Pancreas (tissue), 10 donors: ENCODE measurements around the gene KLHL14. TPM values are rescaled to one million over a fixed set of nuclear protein-coding genes. Genes with fewer than 3 reads are reported as not detected.

Experiments used
- ATAC-seq, 4 donors: fragments of 200-7000 bp; cut with Tn5 transposase; one replicate each; pipeline versions ENCODE4 v1.8.0 to v1.9.1; 2020; ENCODE audit warnings: mild to moderate bottlenecking in 4 of 4, moderate library complexity in 4 of 4
- DNase-seq, 6 donors: peaks; one replicate each; pipeline ENCODE4 v3.0.0-alpha.2; 2020
- FAIRE-seq: peaks from 2 replicates; lab custom pipeline; 2012; peaks lifted over from hg19 to GRCh38; lab: Jason Lieb, UNC
- H3K27ac ChIP-seq, 4 donors: fragments of 200-600 bp; sonication (generic); 1 replicate in 3 of 4; 2 replicates in 1 of 4; pipeline versions ENCODE4 v1.5.0 to v1.8.0; 2020
- H3K27me3 ChIP-seq, 4 donors: fragments of 200-600 bp; one replicate each; pipeline ENCODE4 v1.8.0; 2021
- H3K36me3 ChIP-seq, 3 donors: fragments of 200-600 bp; sonication (generic) in 1 of 3; one replicate each; pipeline versions ENCODE4 v1.5.0 to v1.8.0; 2020 to 2021
- H3K4me1 ChIP-seq, 3 donors: fragments of 200-600 bp; one replicate each; pipeline ENCODE4 v1.8.0; 2021
- H3K4me3 ChIP-seq, 4 donors: fragments of 200-600 bp; sonication (generic) in 2 of 4; one replicate each; pipeline versions ENCODE4 v1.5.0 to v1.8.0; 2020 to 2021
- H3K9me3 ChIP-seq, 4 donors: fragments of 200-600 bp; one replicate each; pipeline ENCODE4 v1.8.0; 2021
- CTCF ChIP-seq, 4 donors: fragments of 200-600 bp; sonication (generic) in 3 of 4; IDR thresholded peaks; one replicate each; pipeline versions ENCODE4 v1.5.0 to v1.8.0; 2021; ENCODE audit warnings: antibody characterized with exemption in 4 of 4
- WGBS, 2 donors: extraction: QIAGEN DNeasy Blood & Tissue Kit; methylation state at CpG; one replicate each; pipeline ENCODE4 v1.1.7; 2013; 5-methylcytosine and 5-hydroxymethylcytosine counted together
- intact Hi-C, 3 donors: fragments of 100-400 bp; cut with DNase I; formaldehyde crosslinking; loops; one replicate each; pipeline versions ENCODE4 v1.11.1 to v1.14.2; 2022
- polyA plus RNA-seq, 2 donors: library from polyadenylated mRNA; stranded (reverse); fragments of 200-250 nt; gene quantifications; one replicate each; pipeline ENCODE4 v1.2.3, GENCODE V29; 2013
- total RNA-seq, 6 donors: library from RNA; stranded (reverse); fragmentation: NEBNext Ultra II Directional in 4 of 6; extraction: Animal tissue kit (Norgen Biotek cat#: 25700) in 4 of 6; gene quantifications; one replicate each; pipeline versions ENCODE4 v1.2.1 to v1.2.4, GENCODE V29; 2021 to 2023
- donor health status: healthy with polysubstance abuse.
- donor health status: DM: no; HTN: no; CAD: no; lungs with moderate emphysema.
- donor health status: DM: no; HTN: no; CAD: no.
- donor health status: control.
- donor health status: control.
- donor health status: Bipolar disorder and iron deficiency.
- donor health status: DM: yes; HTN: yes; CAD: no.
- donor health status: DM: no; HTN: no; CAD: no.
- donor health status: DM: no; HTN: no; CAD: no.
- donor health status: DM: yes; HTN: yes; CAD: no.

KLHL14 gene
- total and polyA plus RNA-seq, 8 donors, result 0.06 to 0.21 (median 0.08) TPM; not detected in 3

GRCh38 chr18:32674491-32674890 is 98.3 kb downstream of the KLHL14 start:
- Histone ChIP-seq H3K9me3 (no peaks in the 10 kb centered on the region), H3K27me3 (peaks cover 0 to 4% (median 0%) of the 10 kb centered on the region in 4 donors), H3K36me3 (no peaks in the 10 kb centered on the region), H3K4me1 (no peaks in the 10 kb centered on the region), H3K4me3 (no peak overlapping the region), H3K27ac (no peak overlapping the region)
- intact Hi-C loops, result no loop called here
- no peak for DNase-seq
- FAIRE-seq, result no peak
- ATAC-seq, result peak in 2 of 4 donors; percentile 16 to 38
- no peak for TF ChIP-seq CTCF (IDR thresholded peaks at IDR 0.05)
- WGBS, 2 donors, result 30 to 32% methylated on average over 2 of the region's 2 CpGs

GRCh38 chr18:32672398-32672797 is 100.4 kb downstream of the KLHL14 start:
- no peak for TF ChIP-seq CTCF (IDR thresholded peaks at IDR 0.05)
- Histone ChIP-seq H3K9me3 (no peaks in the 10 kb centered on the region), H3K4me1 (no peaks in the 10 kb centered on the region), H3K4me3 (no peak overlapping the region), H3K27me3 (peaks cover 0 to 4% (median 0%) of the 10 kb centered on the region in 4 donors), H3K36me3 (no peaks in the 10 kb centered on the region), H3K27ac (no peak overlapping the region)
- FAIRE-seq (no peak), DNase-seq (no peak), ATAC-seq (no peak)
- intact Hi-C loops, result no loop called here
- 35 to 55% methylated on average over 1 of the region's 1 CpG for WGBS, 2 donors

- intact Hi-C loops, result no loop called here
- Histone ChIP-seq H3K27ac (no peak overlapping the region), H3K4me1 (no peaks in the 10 kb centered on the region), H3K9me3 (no peaks in the 10 kb centered on the region), H3K36me3 (no peaks in the 10 kb centered on the region), H3K4me3 (no peak overlapping the region), H3K27me3 (peaks cover 0 to 4% (median 0%) of the 10 kb centered on the region in 4 donors)
- no peak for FAIRE-seq
- no peak for DNase-seq
- TF ChIP-seq CTCF (IDR thresholded peaks at IDR 0.05), result no peak
- ATAC-seq, result no peak
These were observed 102.1 kb downstream of the KLHL14 start for GRCh38 chr18:32670727-32671126.

GRCh38 chr18:32669549-32670165 is 103.2 kb downstream of the KLHL14 start:
- ATAC-seq (no peak), FAIRE-seq (no peak)
- TF ChIP-seq CTCF (IDR thresholded peaks at IDR 0.05), result no peak

GRCh38 chr18:32668956-32669355 is 103.9 kb downstream of the KLHL14 start:
- intact Hi-C loops, result no loop called here
- no peak for ATAC-seq
- Histone ChIP-seq H3K27ac (no peak overlapping the region), H3K36me3 (no peaks in the 10 kb centered on the region), H3K9me3 (no peaks in the 10 kb centered on the region), H3K4me3 (no peak overlapping the region), H3K27me3 (peaks cover 0 to 4% (median 0%) of the 10 kb centered on the region in 4 donors), H3K4me1 (no peaks in the 10 kb centered on the region)
- TF ChIP-seq CTCF (IDR thresholded peaks at IDR 0.05), result no peak
- no peak for DNase-seq
- FAIRE-seq, result no peak
- 87 to 94% methylated on average over 1 of the region's 1 CpG for WGBS, 2 donors

More at GRCh38 chr18:32669549-32670165, 103.2 kb downstream of the KLHL14 start:
- no peaks in the 10 kb centered on the region for H3K36me3 ChIP-seq
- no peaks in the 10 kb centered on the region for H3K9me3 ChIP-seq
- intact Hi-C loops, result no loop called here
- no peak overlapping the region for H3K27ac ChIP-seq
- WGBS, 2 donors, result 70 to 81% methylated on average over 5 of the region's 5 CpGs
- no peak for DNase-seq
- H3K4me3 ChIP-seq, result no peak overlapping the region
- peaks cover 0 to 4% (median 0%) of the 10 kb centered on the region in 4 donors for H3K27me3 ChIP-seq
- no peaks in the 10 kb centered on the region for H3K4me1 ChIP-seq
